SJCRH30 (cell line): Measurements from ENCODE around the gene BUD31. TPM values are rescaled to one million over a fixed set of nuclear protein-coding genes. Genes with fewer than 3 reads are reported as not detected.

ENCODE experiments used
- DNase-seq, 2 experiments: peaks; one replicate each; pipeline ENCODE4 v3.0.0-alpha.2; 2015 to 2020
- H3K27ac ChIP-seq: fragments of 250-450 bp; sonication (Bioruptor Pico); 2 replicates; pipeline ENCODE4 v1.5.1; 2020; ENCODE audit warnings: mild to moderate bottlenecking, moderate library complexity
- H3K27me3 ChIP-seq: fragments of 250-450 bp; sonication (Bioruptor Pico); 2 replicates; pipeline ENCODE4 v1.5.1; 2020; ENCODE audit warnings: mild to moderate bottlenecking, moderate library complexity
- H3K36me3 ChIP-seq: fragments of 250-450 bp; sonication (Bioruptor Pico); 2 replicates; pipeline ENCODE4 v1.5.1; 2020; ENCODE audit warnings: mild to moderate bottlenecking, moderate library complexity
- H3K4me1 ChIP-seq: fragments of 250-450 bp; sonication (Bioruptor Pico); 2 replicates; pipeline ENCODE4 v1.5.1; 2020; ENCODE audit warnings: mild to moderate bottlenecking, moderate library complexity
- H3K4me3 ChIP-seq: fragments of 250-450 bp; sonication (Bioruptor Pico); 2 replicates; pipeline ENCODE4 v1.5.1; 2020; ENCODE audit warnings: mild to moderate bottlenecking, moderate library complexity
- H3K9me3 ChIP-seq: fragments of 250-450 bp; sonication (Bioruptor Pico); replicated peaks from 2 replicates; pipeline ENCODE4 v1.5.1; 2020; ENCODE audit warnings: mild to moderate bottlenecking, moderate library complexity
- total RNA-seq: library from RNA; depleted of rRNA; stranded (reverse); fragments of >200 nt; shearing (Covaris generic); gene quantifications from 2 replicates; pipeline ENCODE4 v1.2.3, GENCODE V29; 2014; rRNA removed

Gene BUD31
- total RNA-seq, 1 experiment from 2014 or later = 136 TPM

DNA sequence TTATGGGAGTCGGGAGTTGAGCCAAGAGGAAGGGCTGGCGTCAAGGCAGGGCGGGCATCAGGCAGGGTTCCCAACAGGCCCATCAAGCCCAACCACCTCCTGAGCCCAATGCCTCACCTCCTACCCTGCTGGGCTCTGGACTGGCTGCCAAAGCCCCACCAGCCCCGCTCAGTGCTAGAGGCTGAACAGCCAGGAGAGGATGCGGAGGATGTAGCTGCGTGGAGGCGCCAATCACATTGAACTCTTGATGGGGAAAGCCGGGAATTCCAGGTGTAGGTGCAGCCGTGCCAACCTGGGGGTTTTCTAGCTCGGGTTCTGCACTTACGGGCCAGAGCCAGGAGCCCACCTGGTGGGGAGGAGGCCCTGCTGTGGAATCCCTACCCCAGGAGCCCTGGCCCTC lies 44.3 kb downstream of the BUD31 start:
- Histone ChIP-seq H3K36me3 (peaks cover 86% of the 10 kb centered on the region), H3K9me3 (no peaks in the 10 kb centered on the region), H3K4me1 (no peaks in the 10 kb centered on the region), H3K27me3 (no peaks in the 10 kb centered on the region), H3K4me3 (no peak overlapping the region), H3K27ac (no peak overlapping the region)
- DNase-seq = no peak

DNA sequence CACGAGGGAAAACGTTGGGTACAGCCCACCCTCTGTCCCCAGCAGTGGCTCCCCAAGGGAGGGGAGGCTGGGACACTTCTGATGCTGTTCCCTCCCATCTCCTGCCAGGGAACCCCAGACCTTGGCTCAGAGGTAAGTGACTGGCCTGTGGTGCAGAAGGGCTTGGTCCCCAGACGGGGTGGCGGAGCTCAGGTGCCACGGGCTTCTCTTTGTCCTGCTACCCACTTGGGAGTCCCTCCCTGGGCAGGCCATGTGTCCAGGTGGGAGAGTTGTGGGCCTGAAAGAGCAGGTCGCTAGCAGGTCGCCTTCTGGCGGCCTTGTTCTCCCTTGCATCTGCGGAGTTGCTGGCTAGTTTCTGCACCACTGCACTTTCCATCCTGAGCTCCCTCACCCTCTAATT lies 47.1 kb downstream of the BUD31 start:
- peaks cover 88% of the 10 kb centered on the region for H3K36me3 ChIP-seq

DNA sequence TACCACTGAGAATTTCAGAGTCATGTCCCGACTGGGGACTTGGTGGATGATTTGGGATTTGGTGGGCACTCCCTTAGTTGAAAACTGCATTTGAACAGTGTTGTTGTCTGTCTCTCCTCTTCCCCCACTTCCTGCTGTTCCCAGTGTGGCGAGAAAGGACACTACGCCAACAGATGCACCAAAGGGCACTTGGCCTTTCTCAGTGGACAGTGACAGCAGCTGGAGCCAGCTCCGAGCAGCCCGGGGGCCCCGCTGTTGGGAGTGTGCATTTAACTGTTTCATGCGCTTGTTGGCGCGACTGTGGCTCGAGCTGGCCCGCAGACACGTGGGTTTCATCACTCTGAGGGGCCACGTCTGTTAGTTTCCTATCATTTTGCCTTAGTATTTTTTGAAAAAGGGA lies 47.5 kb downstream of the BUD31 start:
- Histone ChIP-seq H3K27ac (no peak overlapping the region), H3K9me3 (no peaks in the 10 kb centered on the region), H3K27me3 (no peaks in the 10 kb centered on the region), H3K4me1 (no peaks in the 10 kb centered on the region), H3K4me3 (no peak overlapping the region), H3K36me3 (peaks cover 86% of the 10 kb centered on the region)
- DNase-seq = no peak

More for the DNA sequence above, 47.1 kb downstream of the BUD31 start:
- no peak overlapping the region for H3K4me3 ChIP-seq
- no peaks in the 10 kb centered on the region for H3K27me3 ChIP-seq
- H3K9me3 ChIP-seq = no peaks in the 10 kb centered on the region
- no peaks in the 10 kb centered on the region for H3K4me1 ChIP-seq
- H3K27ac ChIP-seq = no peak overlapping the region
- no peak for DNase-seq

- H3K4me1 ChIP-seq = no peaks in the 10 kb centered on the region
- no peak overlapping the region for H3K27ac ChIP-seq
- H3K27me3 ChIP-seq = no peaks in the 10 kb centered on the region
- peaks cover 86% of the 10 kb centered on the region for H3K36me3 ChIP-seq
- H3K4me3 ChIP-seq = no peak overlapping the region
- DNase-seq = no peak
- H3K9me3 ChIP-seq = no peaks in the 10 kb centered on the region
Observed at GRCh38 chr7:99457050-99457649, 48.4 kb downstream of the BUD31 start.

- Histone ChIP-seq H3K27me3 (no peaks in the 10 kb centered on the region), H3K9me3 (no peaks in the 10 kb centered on the region), H3K4me3 (no peak overlapping the region), H3K36me3 (peaks cover 89% of the 10 kb centered on the region), H3K4me1 (no peaks in the 10 kb centered on the region), H3K27ac (no peak overlapping the region)
- no peak for DNase-seq
Observed at GRCh38 chr7:99457650-99458493, 49.1 kb downstream of the BUD31 start.

GRCh38 chr7:99459087-99459486 lies 50.3 kb downstream of the BUD31 start:
- H3K4me1 ChIP-seq = no peaks in the 10 kb centered on the region
- no peak overlapping the region for H3K4me3 ChIP-seq
- peaks cover 91% of the 10 kb centered on the region for H3K36me3 ChIP-seq
- H3K27me3 ChIP-seq = no peaks in the 10 kb centered on the region
- no peaks in the 10 kb centered on the region for H3K9me3 ChIP-seq
- no peak overlapping the region for H3K27ac ChIP-seq
- DNase-seq = peak; percentile 32 to 39

- Histone ChIP-seq H3K9me3 (no peaks in the 10 kb centered on the region), H3K36me3 (peaks cover 80% of the 10 kb centered on the region)
Observed at GRCh38 chr7:99460651-99461050, 51.9 kb downstream of the BUD31 start.

GRCh38 chr7:99461221-99461620 lies 52.5 kb downstream of the BUD31 start:
- no peak for DNase-seq
- no peak overlapping the region for H3K27ac ChIP-seq
- no peaks in the 10 kb centered on the region for H3K9me3 ChIP-seq
- peaks cover 74% of the 10 kb centered on the region for H3K36me3 ChIP-seq
- H3K27me3 ChIP-seq = no peaks in the 10 kb centered on the region
- no peak overlapping the region for H3K4me3 ChIP-seq
- no peaks in the 10 kb centered on the region for H3K4me1 ChIP-seq

More at GRCh38 chr7:99460651-99461050, 51.9 kb downstream of the BUD31 start:
- DNase-seq = no peak
- no peak overlapping the region for H3K27ac ChIP-seq
- H3K4me1 ChIP-seq = no peaks in the 10 kb centered on the region
- H3K4me3 ChIP-seq = no peak overlapping the region
- H3K27me3 ChIP-seq = no peaks in the 10 kb centered on the region

- peak overlapping the region; percentile 71 for H3K27ac ChIP-seq
- no peaks in the 10 kb centered on the region for H3K27me3 ChIP-seq
- H3K36me3 ChIP-seq = peaks cover 34% of the 10 kb centered on the region
- peak overlapping the region; percentile 88 for H3K4me3 ChIP-seq
- no peak for DNase-seq
- no peaks in the 10 kb centered on the region for H3K4me1 ChIP-seq
- H3K9me3 ChIP-seq = no peaks in the 10 kb centered on the region
Observed at GRCh38 chr7:99465421-99465768, 56.6 kb downstream of the BUD31 start.

- H3K4me3 ChIP-seq = no peak overlapping the region
- no peaks in the 10 kb centered on the region for H3K9me3 ChIP-seq
- no peak overlapping the region for H3K27ac ChIP-seq
- no peaks in the 10 kb centered on the region for H3K4me1 ChIP-seq
- peaks cover 11% of the 10 kb centered on the region for H3K36me3 ChIP-seq
- no peaks in the 10 kb centered on the region for H3K27me3 ChIP-seq
- DNase-seq = no peak
Observed at GRCh38 chr7:99468336-99468918, 59.7 kb downstream of the BUD31 start.

Other genes starting within 250 kb of the BUD31 start
- gene KPNA7, start 200.9 kb upstream of the BUD31 start, total RNA-seq = not detected in 2 replicates
- gene MYH16, start 136.1 kb upstream of the BUD31 start, total RNA-seq = 0.12 TPM in 1 of 2 replicates, not detected in the other
- 130 and 132 TPM in 2 replicates for gene ARPC1A, start 83.1 kb upstream of the BUD31 start, total RNA-seq
- 40.9 and 42.2 TPM in 2 replicates for gene ARPC1B, start 34.2 kb upstream of the BUD31 start, total RNA-seq
- gene PDAP1, start 372 bp upstream of the BUD31 start, total RNA-seq = 72.8 and 76.8 TPM in 2 replicates
- gene PTCD1, start 29.8 kb downstream of the BUD31 start, total RNA-seq = 7.5 and 8.2 TPM in 2 replicates
- gene CPSF4, start 30.0 kb downstream of the BUD31 start, total RNA-seq = 58.9 and 76.8 TPM in 2 replicates
- gene ATP5MF, start 57.2 kb downstream of the BUD31 start, total RNA-seq = 912 and 1,207 TPM in 2 replicates
- gene ZNF789, start 63.9 kb downstream of the BUD31 start, total RNA-seq = 12.2 and 20.1 TPM in 2 replicates
- gene ZNF394, start 91.3 kb downstream of the BUD31 start, total RNA-seq = 25.4 and 29.7 TPM in 2 replicates
- gene ZKSCAN5, start 95.7 kb downstream of the BUD31 start, total RNA-seq = 18.9 and 19.5 TPM in 2 replicates
- gene FAM200A, start 143.1 kb downstream of the BUD31 start, total RNA-seq = 13.9 and 15.0 TPM in 2 replicates
- gene ZNF655, start 149.7 kb downstream of the BUD31 start, total RNA-seq = 64.3 and 79.9 TPM in 2 replicates
- gene TMEM225B, start 189.3 kb downstream of the BUD31 start, total RNA-seq = 0.32 and 0.61 TPM in 2 replicates
- 21.2 and 22.0 TPM in 2 replicates for gene ZSCAN25, start 208.0 kb downstream of the BUD31 start, total RNA-seq